PFSK-1 (cell line): Measurements from ENCODE around the gene GART.

Experiments
- POLR2AphosphoS5 ChIP-seq: IDR thresholded peaks from 2 replicates; pipeline ENCODE4 v1.6.1; 2012; ENCODE audit warnings: low read depth, mild to moderate bottlenecking, control low read depth, low read length, moderate library complexity
- SIN3A ChIP-seq: IDR thresholded peaks from 2 replicates; pipeline ENCODE4 v1.6.1; 2012; ENCODE audit warnings: mild to moderate bottlenecking, low read length, moderate library complexity, borderline replicate concordance; ENCODE audit not compliant: insufficient read depth
- TAF1 ChIP-seq: IDR thresholded peaks from 2 replicates; pipeline ENCODE4 v1.6.1; 2012; ENCODE audit warnings: low read length, control low read depth, borderline replicate concordance; ENCODE audit not compliant: insufficient read depth
- TF ChIP-seq, protein P1 (sequence below), 2 experiments: IDR thresholded peaks; 2 replicates each; pipeline versions ENCODE4 v1.6.1 to v1.8.0; 2011 to 2012; ENCODE audit warnings: low read depth in 2 of 2, low read length in 2 of 2, control low read depth in 1 of 2, inconsistent platforms in 1 of 2, mild to moderate bottlenecking in 1 of 2, moderate library complexity in 1 of 2; ENCODE audit not compliant: insufficient read depth in 1 of 2

DNA sequence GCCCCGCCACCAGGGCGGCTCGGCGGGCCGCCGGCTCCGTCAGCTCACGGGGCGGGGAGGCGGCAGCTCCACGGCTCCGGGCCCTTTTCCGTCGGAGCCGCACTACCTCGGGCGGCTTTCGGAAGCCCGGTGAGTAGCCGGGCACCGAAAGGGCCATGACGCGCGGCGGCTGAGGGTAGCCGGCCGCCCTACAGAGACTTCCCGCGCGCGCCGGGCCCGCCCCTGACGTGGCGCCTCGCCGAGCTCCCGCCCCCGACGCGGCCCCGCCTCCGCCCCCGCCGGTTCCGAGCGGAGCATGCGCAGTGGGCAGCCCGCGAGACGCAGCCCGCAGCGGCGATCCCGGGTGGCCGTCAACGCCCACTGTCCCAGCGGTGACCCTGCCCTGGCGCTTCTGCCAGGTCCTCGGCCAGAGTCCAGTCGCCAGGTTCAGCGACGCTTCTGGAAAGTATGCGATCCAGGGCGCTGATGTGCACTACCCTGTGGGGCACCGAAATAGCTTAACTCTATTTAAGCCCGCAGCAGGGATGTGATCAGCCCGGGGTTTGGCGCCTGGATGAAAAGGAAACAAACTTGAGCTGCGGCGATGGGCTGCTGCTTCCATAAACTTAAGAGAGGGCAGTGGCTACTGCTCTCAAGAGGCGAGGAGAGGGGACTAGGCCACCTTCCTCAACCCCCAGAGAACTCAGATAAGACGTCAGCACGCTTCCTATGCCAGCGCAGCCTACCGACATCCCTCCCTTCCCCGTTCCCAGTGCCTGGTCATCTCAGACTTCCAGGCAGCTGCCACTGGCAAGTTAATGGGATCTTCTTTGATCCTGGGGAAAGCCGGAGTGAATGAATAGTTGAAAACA is 46.8 kb upstream of the GART start, which contains the start of gene DONSON:
- TF ChIP-seq POLR2AphosphoS5 (peak; percentile 66), SIN3A (no peak), TAF1 (peak; percentile 60)
- TF ChIP-seq, protein P1, sequence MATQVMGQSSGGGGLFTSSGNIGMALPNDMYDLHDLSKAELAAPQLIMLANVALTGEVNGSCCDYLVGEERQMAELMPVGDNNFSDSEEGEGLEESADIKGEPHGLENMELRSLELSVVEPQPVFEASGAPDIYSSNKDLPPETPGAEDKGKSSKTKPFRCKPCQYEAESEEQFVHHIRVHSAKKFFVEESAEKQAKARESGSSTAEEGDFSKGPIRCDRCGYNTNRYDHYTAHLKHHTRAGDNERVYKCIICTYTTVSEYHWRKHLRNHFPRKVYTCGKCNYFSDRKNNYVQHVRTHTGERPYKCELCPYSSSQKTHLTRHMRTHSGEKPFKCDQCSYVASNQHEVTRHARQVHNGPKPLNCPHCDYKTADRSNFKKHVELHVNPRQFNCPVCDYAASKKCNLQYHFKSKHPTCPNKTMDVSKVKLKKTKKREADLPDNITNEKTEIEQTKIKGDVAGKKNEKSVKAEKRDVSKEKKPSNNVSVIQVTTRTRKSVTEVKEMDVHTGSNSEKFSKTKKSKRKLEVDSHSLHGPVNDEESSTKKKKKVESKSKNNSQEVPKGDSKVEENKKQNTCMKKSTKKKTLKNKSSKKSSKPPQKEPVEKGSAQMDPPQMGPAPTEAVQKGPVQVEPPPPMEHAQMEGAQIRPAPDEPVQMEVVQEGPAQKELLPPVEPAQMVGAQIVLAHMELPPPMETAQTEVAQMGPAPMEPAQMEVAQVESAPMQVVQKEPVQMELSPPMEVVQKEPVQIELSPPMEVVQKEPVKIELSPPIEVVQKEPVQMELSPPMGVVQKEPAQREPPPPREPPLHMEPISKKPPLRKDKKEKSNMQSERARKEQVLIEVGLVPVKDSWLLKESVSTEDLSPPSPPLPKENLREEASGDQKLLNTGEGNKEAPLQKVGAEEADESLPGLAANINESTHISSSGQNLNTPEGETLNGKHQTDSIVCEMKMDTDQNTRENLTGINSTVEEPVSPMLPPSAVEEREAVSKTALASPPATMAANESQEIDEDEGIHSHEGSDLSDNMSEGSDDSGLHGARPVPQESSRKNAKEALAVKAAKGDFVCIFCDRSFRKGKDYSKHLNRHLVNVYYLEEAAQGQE (IDR thresholded peaks at IDR 0.05; ENCODE audit: insufficient read depth in 1 of 2, low read depth in 2 of 2, low read length in 2 of 2) = peak in 1 of 2 experiments; percentile 21; a peak in 1 of 4 replicates
